ENCODE measurements around the gene HTR1A. TPM values are rescaled to one million over a fixed set of nuclear protein-coding genes. Genes with fewer than 3 reads are reported as not detected.

The HTR1A gene
- total RNA-seq, 1 donor from 2014 or later = not detected

DNA sequence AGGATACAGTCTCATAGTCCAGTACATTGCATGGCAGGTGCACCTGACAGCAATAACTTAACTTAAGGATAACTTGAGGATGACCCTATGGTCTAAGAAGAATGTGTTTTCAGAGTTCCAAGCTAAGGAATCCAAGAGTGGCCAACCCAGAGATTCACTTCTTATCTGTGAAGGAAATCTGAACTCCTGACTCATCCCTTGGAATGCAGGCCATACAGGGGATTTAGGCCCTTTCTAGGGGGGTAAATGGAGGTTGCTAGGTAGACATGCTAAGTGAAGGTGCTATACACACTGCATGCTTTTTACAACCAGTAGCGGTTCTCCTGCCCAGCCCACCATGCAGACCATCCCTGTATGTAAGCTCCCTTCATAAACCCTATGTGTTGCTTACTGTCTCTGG is 50.4 kb downstream of the HTR1A start:
- no peaks in the 10 kb centered on the region for H3K36me3 Mint-ChIP-seq (ENCODE audit: unreplicated experiment)
- DNase-seq (ENCODE audit: extremely low spot score, unreplicated experiment) = no peak
- no peak overlapping the region for H3K4me3 Mint-ChIP-seq (ENCODE audit: unreplicated experiment)
- no peak for TF ChIP-seq CTCF (IDR thresholded peaks at IDR 0.05)
- no peaks in the 10 kb centered on the region for H3K4me1 Mint-ChIP-seq (ENCODE audit: unreplicated experiment)
- peaks cover 8% of the 10 kb centered on the region for H3K9me3 Mint-ChIP-seq (ENCODE audit: unreplicated experiment)
- H3K27ac Mint-ChIP-seq (ENCODE audit: unreplicated experiment) = no peak overlapping the region
- H3K27me3 Mint-ChIP-seq (ENCODE audit: unreplicated experiment) = no peaks in the 10 kb centered on the region

Other genes starting within 250 kb of the HTR1A start
- gene RNF180, start 203.4 kb upstream of the HTR1A start, total RNA-seq = 3.5 and 5.3 TPM in 2 replicates

Measured in osteocyte (in vitro differentiated cells).